ENCODE results near the gene ISM1.

Gene ISM1

DNA sequence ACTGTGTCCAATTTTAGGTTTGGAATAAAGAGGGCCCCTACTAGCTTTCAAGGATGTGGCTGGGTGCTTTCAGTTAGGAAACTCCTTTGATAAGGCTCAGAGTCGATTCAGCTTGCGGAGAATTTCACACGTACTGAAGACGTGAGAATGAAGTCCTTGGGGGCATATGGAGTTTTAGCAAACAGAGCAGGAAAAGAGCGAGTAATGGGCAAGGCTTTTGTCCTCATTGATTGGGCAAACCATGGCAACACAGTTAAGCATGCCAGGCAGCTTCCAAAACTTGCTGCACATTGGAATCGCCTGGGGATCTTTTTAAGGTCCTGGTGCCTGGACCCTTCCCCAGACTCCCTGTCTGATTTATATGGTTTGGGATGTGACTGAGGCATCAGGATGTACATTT lies 29.2 kb downstream of the ISM1 start:
- H3K4me1 ChIP-seq (ENCODE audit: insufficient read depth, low read length): peaks cover 4% of the 10 kb centered on the region
- H3K27me3 ChIP-seq (ENCODE audit: insufficient read depth, low read length): peaks cover 2% of the 10 kb centered on the region
- H3K36me3 ChIP-seq (ENCODE audit: insufficient read depth, low read length): no peaks in the 10 kb centered on the region
- no peaks in the 10 kb centered on the region for H3K9me3 ChIP-seq (ENCODE audit: low read length)
- H2AFZ ChIP-seq (ENCODE audit: low read depth, low read length): no peak overlapping the region
- H3K4me3 ChIP-seq (ENCODE audit: low read length): no peak overlapping the region

DNA sequence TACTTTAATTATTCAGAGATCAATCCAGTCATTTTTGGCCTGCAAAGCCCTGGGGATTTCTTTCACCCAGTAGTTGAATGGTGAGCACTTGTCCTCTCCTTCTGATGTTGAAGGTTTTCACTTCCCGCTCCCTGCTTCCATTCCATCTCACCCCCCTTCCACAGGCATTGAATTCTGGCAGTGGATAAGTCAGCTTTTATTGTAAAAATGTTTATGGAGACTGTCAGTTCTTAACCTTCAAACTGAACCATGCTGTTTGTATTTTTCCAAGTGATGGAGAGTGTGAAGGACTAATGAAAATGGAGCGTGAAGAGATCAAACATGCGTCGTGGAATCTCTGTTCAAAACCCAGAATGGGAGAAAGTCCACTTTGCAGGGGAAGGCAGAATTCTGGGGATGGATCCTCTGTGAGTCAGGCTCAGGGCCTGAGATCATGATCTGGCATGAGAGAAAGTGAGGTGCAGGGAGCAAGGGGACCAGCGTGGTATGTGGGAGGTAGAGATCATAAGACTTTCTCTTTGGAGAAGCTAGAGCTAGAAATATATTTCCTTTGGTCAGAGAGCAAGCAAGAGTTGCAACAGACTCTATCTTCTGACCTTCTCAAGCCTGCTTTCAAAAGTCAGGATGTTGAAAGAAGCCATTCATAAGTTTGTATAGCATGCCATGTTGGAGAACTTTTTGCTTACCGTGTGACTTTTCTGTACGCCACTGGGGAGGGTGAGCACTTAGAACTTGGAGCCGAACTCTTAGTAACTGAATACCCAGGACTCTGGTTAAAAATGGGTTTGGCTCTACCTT lies 30.2 kb downstream of the ISM1 start:
- Histone ChIP-seq H3K27me3 (ENCODE audit: insufficient read depth, low read length) (peaks cover 2% of the 10 kb centered on the region), H3K4me3 (ENCODE audit: low read length) (no peak overlapping the region), H2AFZ (ENCODE audit: low read depth, low read length) (no peak overlapping the region), H3K9me3 (ENCODE audit: low read length) (no peaks in the 10 kb centered on the region), H3K4me1 (ENCODE audit: insufficient read depth, low read length) (peaks cover 4% of the 10 kb centered on the region), H3K36me3 (ENCODE audit: insufficient read depth, low read length) (no peaks in the 10 kb centered on the region)

GRCh38 chr20:13251904-13252297 lies 30.8 kb downstream of the ISM1 start:
- no peaks in the 10 kb centered on the region for H3K9me3 ChIP-seq (ENCODE audit: low read length)
- no peak overlapping the region for H3K4me3 ChIP-seq (ENCODE audit: low read length)
- peaks cover 2% of the 10 kb centered on the region for H3K27me3 ChIP-seq (ENCODE audit: insufficient read depth, low read length)
- H3K36me3 ChIP-seq (ENCODE audit: insufficient read depth, low read length): no peaks in the 10 kb centered on the region
- H3K4me1 ChIP-seq (ENCODE audit: insufficient read depth, low read length): peaks cover 4% of the 10 kb centered on the region
- no peak overlapping the region for H2AFZ ChIP-seq (ENCODE audit: low read depth, low read length)

- Histone ChIP-seq H3K4me3 (ENCODE audit: low read length) (no peak overlapping the region), H3K27me3 (ENCODE audit: insufficient read depth, low read length) (no peaks in the 10 kb centered on the region), H3K9me3 (ENCODE audit: low read length) (no peaks in the 10 kb centered on the region), H3K4me1 (ENCODE audit: insufficient read depth, low read length) (no peaks in the 10 kb centered on the region), H2AFZ (ENCODE audit: low read depth, low read length) (no peak overlapping the region), H3K36me3 (ENCODE audit: insufficient read depth, low read length) (no peaks in the 10 kb centered on the region)
These were observed 34.3 kb downstream of the ISM1 start for GRCh38 chr20:13255356-13255755.

DNA sequence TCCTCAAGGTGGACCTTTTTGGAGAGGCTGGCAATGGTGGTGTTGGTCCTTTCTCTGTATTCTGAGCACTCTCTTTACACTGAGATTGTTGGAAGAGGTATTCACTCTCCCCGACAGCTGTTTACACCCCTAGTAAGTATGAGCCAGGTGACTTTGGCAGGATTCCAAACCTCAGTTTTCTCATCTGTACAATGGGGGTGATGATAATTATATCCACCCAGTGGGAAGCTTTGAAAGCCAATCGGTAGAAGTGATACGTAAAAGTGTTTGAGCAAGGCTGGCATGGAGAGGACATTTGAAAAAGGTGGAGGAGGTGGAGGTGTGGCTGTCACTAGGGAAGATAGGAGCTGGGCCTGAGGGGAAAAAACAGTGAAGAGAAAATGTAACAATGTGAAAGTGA lies 35.5 kb downstream of the ISM1 start:
- Histone ChIP-seq H3K4me3 (ENCODE audit: low read length) (no peak overlapping the region), H3K27me3 (ENCODE audit: insufficient read depth, low read length) (no peaks in the 10 kb centered on the region), H3K9me3 (ENCODE audit: low read length) (no peaks in the 10 kb centered on the region), H2AFZ (ENCODE audit: low read depth, low read length) (no peak overlapping the region), H3K4me1 (ENCODE audit: insufficient read depth, low read length) (no peaks in the 10 kb centered on the region), H3K36me3 (ENCODE audit: insufficient read depth, low read length) (no peaks in the 10 kb centered on the region)

- Histone ChIP-seq H3K4me1 (ENCODE audit: insufficient read depth, low read length) (no peaks in the 10 kb centered on the region), H3K36me3 (ENCODE audit: insufficient read depth, low read length) (no peaks in the 10 kb centered on the region), H3K4me3 (ENCODE audit: low read length) (no peak overlapping the region), H3K27me3 (ENCODE audit: insufficient read depth, low read length) (no peaks in the 10 kb centered on the region), H3K9me3 (ENCODE audit: low read length) (no peaks in the 10 kb centered on the region), H2AFZ (ENCODE audit: low read depth, low read length) (no peak overlapping the region)
These were observed 38.8 kb downstream of the ISM1 start for GRCh38 chr20:13259921-13260320.

DNA sequence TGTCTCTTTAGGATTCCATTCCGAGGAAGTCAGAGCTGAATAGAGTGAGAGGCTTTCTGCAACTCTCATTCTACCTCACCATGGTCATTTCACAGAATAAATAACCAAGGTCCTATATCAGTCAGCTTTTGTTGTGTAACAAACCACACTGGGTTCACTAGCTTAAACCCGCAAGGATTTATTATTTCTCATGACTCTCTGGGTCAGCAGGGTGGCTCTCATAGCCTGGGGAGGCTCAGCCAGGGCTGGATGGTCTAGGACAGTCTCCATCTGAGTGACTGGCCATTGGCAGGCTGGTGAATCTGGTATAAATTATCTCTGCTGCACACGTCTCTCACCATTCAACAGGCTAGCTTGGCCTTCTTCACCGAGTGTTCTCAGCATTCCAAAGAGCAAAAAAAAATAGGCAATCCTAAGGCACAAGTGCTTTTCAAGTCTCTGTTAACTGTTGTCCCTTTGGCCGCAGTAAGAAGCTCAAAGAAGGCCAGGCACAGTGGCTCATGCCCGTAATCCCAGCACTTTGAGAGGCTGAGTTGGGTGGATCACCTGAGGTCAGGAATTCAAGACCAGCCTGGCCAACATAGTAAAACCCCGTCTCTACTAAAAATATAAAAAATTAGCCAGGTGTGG lies 39.7 kb downstream of the ISM1 start:
- Histone ChIP-seq H3K4me3 (ENCODE audit: low read length) (no peak overlapping the region), H3K27me3 (ENCODE audit: insufficient read depth, low read length) (no peaks in the 10 kb centered on the region), H3K36me3 (ENCODE audit: insufficient read depth, low read length) (no peaks in the 10 kb centered on the region), H3K4me1 (ENCODE audit: insufficient read depth, low read length) (no peaks in the 10 kb centered on the region), H3K9me3 (ENCODE audit: low read length) (no peaks in the 10 kb centered on the region), H2AFZ (ENCODE audit: low read depth, low read length) (no peak overlapping the region)

DNA sequence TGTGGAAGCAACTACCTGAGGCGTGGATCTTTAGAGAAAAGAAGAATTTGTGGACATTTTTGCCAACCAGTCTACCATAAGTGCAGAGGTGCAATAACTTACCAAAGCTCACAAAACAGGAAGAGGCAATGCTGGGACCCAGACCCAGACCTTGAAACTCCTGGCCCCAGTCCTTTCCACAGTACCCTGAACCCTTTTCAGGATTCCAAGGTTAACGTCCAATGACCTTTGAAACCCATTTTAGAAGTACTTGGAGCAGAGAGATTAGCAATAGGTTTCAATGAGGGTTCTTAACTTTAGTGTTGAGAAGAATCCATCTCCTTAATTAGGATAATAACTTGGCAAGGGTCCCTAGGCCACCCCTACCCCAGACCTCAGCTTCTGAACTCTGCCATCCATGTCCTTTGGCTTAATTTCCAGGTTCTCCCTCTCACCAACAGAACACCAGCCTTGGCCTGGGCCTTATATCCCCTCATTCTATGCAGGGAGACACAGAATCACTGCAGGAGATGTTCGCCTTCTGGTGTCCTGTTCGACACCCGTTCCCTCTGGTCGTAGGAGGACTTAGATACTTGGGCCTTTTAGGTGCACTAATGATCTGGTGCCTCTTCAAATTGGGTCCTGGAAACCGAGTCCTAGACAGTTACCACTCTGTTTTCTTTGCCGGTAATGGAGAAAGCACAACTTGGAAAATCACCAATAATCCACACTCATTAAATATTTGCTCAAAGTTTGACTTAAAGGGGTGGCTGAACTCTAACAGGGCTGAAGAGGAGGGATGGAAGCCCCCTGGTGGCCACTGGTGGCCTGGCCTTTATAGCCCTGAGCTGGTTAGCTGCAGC lies 40.6 kb downstream of the ISM1 start:
- Histone ChIP-seq H3K4me1 (ENCODE audit: insufficient read depth, low read length) (no peaks in the 10 kb centered on the region), H3K36me3 (ENCODE audit: insufficient read depth, low read length) (no peaks in the 10 kb centered on the region), H3K27me3 (ENCODE audit: insufficient read depth, low read length) (no peaks in the 10 kb centered on the region), H2AFZ (ENCODE audit: low read depth, low read length) (no peak overlapping the region), H3K9me3 (ENCODE audit: low read length) (no peaks in the 10 kb centered on the region), H3K4me3 (ENCODE audit: low read length) (no peak overlapping the region)

GRCh38 chr20:13262302-13262650 lies 41.2 kb downstream of the ISM1 start:
- no peaks in the 10 kb centered on the region for H3K4me1 ChIP-seq (ENCODE audit: insufficient read depth, low read length)
- H3K36me3 ChIP-seq (ENCODE audit: insufficient read depth, low read length): no peaks in the 10 kb centered on the region
- H2AFZ ChIP-seq (ENCODE audit: low read depth, low read length): no peak overlapping the region
- no peaks in the 10 kb centered on the region for H3K9me3 ChIP-seq (ENCODE audit: low read length)
- no peaks in the 10 kb centered on the region for H3K27me3 ChIP-seq (ENCODE audit: insufficient read depth, low read length)
- H3K4me3 ChIP-seq (ENCODE audit: low read length): no peak overlapping the region

GRCh38 chr20:13262671-13263360 lies 41.7 kb downstream of the ISM1 start:
- H3K9me3 ChIP-seq (ENCODE audit: low read length): no peaks in the 10 kb centered on the region
- H3K4me3 ChIP-seq (ENCODE audit: low read length): no peak overlapping the region
- no peaks in the 10 kb centered on the region for H3K27me3 ChIP-seq (ENCODE audit: insufficient read depth, low read length)
- no peaks in the 10 kb centered on the region for H3K4me1 ChIP-seq (ENCODE audit: insufficient read depth, low read length)
- H2AFZ ChIP-seq (ENCODE audit: low read depth, low read length): no peak overlapping the region
- H3K36me3 ChIP-seq (ENCODE audit: insufficient read depth, low read length): no peaks in the 10 kb centered on the region

GRCh38 chr20:13263451-13263850 lies 42.4 kb downstream of the ISM1 start:
- Histone ChIP-seq H3K36me3 (ENCODE audit: insufficient read depth, low read length) (no peaks in the 10 kb centered on the region), H3K4me1 (ENCODE audit: insufficient read depth, low read length) (no peaks in the 10 kb centered on the region), H3K27me3 (ENCODE audit: insufficient read depth, low read length) (no peaks in the 10 kb centered on the region), H2AFZ (ENCODE audit: low read depth, low read length) (no peak overlapping the region), H3K9me3 (ENCODE audit: low read length) (no peaks in the 10 kb centered on the region), H3K4me3 (ENCODE audit: low read length) (no peak overlapping the region)

DNA sequence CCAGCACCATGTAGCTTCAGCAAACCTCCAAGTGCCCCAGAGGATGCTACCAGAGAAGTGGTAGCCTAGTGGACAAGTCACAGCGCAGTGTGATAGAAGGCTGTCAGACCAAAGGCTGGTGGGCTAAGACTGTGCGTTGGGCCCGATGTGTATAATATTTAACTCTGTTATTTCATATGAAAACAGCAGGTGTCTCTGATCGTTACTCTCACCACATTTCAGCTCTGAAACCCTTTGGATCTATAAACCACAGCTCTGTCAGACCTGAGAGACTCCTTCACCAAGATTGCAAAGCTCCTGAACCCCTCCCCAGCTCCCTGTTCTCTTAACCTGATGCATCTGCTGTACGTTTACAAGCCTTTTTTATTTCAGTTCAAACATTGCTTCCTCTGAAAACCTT lies 43.8 kb downstream of the ISM1 start:
- Histone ChIP-seq H3K4me3 (ENCODE audit: low read length) (no peak overlapping the region), H3K27me3 (ENCODE audit: insufficient read depth, low read length) (no peaks in the 10 kb centered on the region), H2AFZ (ENCODE audit: low read depth, low read length) (no peak overlapping the region), H3K36me3 (ENCODE audit: insufficient read depth, low read length) (no peaks in the 10 kb centered on the region), H3K9me3 (ENCODE audit: low read length) (no peaks in the 10 kb centered on the region), H3K4me1 (ENCODE audit: insufficient read depth, low read length) (no peaks in the 10 kb centered on the region)

GRCh38 chr20:13265941-13266340 lies 44.9 kb downstream of the ISM1 start:
- H3K9me3 ChIP-seq (ENCODE audit: low read length): no peaks in the 10 kb centered on the region
- no peaks in the 10 kb centered on the region for H3K4me1 ChIP-seq (ENCODE audit: insufficient read depth, low read length)
- H3K36me3 ChIP-seq (ENCODE audit: insufficient read depth, low read length): no peaks in the 10 kb centered on the region
- H3K27me3 ChIP-seq (ENCODE audit: insufficient read depth, low read length): no peaks in the 10 kb centered on the region
- H3K4me3 ChIP-seq (ENCODE audit: low read length): no peak overlapping the region
- H2AFZ ChIP-seq (ENCODE audit: low read depth, low read length): no peak overlapping the region
